ENCODE measurements around the gene FYB1.

FYB1 gene

DNA sequence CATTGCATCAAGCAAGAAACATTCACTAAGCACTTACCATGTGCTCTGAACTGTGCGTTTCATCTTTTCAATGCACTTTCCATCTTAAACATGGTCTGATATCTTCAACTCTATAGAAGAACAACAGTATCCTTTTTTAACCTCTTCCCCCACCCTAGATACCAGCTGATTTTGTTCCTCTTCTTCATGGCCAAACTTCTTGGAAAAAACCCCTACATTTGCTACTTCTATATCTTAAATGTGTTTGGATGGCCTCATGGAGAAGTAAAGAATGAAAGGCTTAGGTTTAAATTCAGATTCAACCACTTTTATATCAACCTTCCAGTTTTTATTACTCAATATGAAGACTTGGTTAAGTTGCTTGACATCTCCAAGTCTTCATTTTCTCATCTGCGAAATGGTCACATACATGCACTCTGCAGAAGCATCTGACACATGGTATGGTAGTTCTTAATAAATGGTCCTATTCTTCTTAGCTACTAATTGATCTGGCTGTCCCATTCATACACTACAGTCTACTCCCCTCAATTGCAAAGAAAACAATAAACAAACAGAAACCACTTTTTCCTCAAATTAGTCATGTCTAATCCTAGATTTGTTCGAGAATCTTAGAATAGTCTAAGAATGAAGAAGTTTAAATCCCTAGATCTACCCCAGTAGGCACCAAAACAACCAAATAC, 59.4 kb downstream of the FYB1 start:
- DNase-seq (ENCODE audit: low read depth), result no peak

DNA sequence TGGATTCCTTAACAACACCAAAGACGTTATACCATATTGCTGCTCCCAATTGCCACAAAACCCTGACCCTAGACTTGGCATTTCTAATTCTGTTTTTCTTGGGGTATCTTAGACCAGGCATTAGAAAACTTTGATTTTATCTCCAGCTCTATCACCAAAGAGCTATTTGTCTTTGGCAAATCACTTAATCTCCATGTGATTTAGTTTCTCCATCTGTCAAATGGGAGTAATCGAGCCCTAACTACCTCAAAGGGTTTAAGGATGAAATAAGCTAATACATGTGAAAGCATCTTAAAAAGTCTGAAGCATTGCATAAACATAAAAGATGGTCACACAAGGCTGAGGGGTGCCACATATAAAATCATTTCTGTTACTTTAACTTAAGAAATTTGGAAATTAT, 60.6 kb downstream of the FYB1 start:
- no peak for DNase-seq (ENCODE audit: low read depth)

DNA sequence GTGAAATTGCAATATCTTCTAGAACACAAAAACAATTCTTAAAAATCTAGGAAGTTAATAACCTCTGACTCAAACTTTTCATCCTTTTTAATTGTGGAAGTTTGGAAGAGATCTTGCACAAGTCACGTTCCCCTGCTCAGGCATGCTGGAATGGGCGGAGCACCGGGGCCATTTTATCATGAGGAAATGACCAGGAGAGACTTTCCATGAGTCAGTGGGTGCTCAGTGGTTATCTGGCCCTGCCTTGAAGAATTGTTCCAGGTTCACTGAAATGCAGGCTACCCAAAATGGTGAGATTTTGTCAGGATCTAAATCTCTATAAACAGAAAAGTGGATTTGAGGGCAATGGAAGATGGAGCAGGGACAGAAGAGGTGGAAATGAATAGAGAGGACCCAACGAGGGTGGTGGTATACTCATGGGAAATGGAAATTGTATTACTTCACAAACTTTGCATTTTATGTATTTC, 61.2 kb downstream of the FYB1 start:
- no peak for DNase-seq (ENCODE audit: low read depth)

DNA sequence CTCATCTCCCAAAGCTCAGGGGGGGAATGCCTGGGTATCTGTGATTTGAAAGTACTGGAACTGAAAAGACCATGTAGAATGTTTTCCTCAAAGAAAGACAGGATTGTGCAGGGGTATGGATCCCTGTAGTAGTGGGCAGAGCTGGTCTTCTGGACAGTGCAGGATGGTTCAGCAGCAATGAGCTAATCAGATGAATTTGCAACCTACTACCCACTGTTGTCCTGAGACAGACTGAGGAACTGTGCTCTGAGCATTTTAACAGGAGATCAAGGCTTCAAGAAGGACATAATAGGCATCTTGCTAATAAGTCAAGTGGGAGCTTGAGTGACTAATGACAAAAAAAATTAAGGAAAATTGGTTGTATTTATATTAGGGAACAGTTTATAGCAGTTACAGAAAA, 61.7 kb downstream of the FYB1 start:
- no peak for DNase-seq (ENCODE audit: low read depth)

DNA sequence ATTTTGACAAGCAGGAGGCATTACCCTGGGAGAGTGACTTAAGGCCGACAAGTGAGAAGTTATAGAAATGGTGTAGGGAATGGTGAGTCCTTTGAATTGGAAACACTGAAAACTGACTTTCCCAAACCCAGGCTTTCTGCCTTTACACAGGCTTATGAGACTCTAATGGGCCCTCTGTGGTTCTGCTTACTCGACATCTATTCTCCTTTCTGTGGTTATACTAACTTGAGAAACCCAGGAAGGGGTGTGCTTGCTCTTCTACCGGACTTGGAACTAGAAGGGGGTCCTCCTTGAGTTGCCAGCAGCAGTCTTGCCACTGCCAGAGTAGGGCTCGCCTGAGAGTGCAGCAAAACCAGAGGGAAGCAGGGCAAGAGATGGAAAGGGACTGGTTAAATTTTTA, 63.3 kb downstream of the FYB1 start:
- DNase-seq (ENCODE audit: low read depth), result no peak

DNA sequence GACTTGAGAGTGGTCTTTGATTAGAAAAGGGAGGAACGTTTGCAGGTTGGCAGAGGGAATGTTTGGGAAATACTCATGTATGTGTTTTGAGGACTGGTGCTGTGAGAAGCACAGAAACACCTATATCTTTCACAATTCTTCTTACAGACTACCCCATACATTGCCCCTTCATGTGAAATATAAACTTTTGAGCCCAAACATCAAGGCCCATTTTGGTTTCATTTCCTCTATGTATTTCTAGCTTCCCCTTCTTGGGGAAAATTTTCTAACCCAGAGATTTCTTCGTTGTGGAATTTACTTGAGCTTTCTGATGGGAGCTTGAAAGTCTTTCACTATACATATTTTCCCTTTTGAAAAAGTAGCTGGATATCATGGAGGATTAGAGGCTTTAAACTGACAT, 67.6 kb downstream of the FYB1 start:
- no peak for DNase-seq (ENCODE audit: low read depth)

DNA sequence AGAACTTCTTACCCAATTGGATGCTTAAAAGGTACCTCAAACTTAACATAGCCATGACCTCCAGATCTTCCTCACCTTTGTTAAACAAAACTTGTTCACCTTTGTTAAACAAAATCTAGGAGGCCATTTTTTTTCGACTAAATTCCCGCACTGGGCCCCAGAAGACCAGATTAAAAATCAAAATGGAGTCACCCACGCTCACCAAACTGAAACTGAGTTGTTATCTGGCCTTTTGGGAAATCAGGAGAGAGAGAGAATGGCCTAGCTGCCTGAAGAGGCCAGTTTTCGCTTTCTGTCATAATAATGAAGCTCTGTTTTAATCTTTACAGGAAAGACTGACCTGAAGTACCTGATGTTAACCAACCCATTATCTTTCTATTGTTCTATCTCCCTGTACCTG, 69.4 kb downstream of the FYB1 start:
- no peak for DNase-seq (ENCODE audit: low read depth)

DNA sequence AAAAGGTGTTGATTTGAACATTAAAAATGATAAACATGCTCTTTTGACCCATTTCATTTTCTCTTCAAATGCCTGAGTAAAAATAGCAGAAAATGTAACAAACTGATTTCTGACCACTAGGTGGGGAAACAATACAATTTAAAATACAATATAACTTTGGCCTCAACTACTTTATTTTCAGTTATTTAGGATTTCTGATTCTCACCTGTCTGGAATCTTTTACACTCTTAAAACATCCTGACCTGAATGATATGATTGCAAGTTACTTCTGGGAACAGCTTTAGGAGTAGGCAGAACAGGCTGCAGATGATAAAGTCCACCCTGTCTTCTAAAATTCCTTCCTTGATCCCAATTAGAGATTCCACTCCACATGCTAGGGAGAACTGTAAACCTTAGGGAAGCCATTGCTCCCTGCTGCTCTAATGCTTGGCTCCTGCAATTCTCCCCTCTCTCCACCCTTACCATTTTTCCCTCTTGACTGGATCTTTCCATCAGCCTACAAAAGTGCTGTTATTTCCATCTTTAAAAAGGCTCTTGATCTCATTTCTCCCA, 70.3 kb downstream of the FYB1 start:
- no peak for DNase-seq (ENCODE audit: low read depth)

DNA sequence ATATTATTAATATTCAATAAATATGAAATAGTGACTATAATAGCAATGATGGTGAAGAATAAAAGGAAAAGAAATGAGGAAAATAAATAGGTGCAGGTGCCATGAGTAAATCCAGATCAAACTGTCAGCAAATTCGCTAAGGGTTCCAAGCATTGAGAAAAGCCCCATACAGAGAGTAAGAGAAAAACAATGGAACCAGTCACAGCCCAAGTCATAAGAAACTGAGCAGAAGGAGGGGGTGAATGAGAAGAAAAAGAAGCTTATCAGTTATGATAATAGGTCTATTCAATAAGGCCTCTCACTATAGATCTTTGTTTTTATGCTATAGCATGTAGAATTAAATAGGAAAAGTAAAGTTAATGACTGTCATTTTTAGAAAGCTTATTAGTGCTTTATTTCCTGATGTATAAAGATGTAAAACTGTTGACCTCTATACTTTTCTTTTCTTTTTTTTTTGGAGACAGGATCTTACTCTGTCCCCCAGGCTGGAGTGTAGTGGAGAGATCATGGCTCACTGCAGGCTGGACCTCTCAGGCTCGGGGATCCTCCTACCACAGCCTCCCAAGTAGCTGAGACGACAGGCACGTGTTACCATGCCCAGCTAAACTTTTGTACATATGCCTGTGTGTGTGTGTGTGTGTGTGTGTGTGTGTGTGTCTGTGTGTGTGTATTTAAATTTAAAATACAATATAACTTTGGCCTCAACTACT, 72.4 kb downstream of the FYB1 start:
- no peak for DNase-seq (ENCODE audit: low read depth)

DNA sequence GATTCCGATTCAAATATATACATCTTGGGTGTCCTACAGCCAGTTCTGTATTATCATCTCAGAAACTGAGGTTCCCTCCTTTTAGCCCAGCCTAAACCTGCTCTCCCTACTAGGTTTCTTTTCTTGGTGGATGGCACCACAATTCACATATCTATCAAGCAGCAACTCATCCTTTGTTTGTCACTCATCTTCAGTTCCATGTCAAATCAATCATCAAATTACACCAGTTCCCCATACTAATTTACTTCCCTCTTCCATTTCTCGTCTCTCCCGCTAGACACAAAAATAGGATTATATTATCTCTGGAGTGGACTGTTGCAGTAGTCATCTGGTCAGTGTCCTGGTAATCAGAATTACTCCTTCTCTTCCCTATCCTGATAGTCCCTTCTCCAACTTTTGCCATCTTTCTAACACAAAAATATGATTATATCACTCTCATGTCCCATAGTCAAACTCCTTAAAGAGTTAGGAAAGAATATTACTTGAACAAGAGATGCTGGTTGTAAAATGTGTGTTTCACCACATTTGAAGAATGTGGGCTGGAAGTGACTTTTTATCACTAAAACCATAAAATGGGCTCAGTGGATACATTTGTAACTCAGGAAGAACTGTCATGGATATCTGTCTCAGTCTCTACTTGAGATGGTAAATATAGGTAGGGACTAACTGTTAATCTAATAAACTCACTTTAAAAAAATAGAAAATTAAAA, 76.1 kb downstream of the FYB1 start:
- no peak for DNase-seq (ENCODE audit: low read depth)

DNA sequence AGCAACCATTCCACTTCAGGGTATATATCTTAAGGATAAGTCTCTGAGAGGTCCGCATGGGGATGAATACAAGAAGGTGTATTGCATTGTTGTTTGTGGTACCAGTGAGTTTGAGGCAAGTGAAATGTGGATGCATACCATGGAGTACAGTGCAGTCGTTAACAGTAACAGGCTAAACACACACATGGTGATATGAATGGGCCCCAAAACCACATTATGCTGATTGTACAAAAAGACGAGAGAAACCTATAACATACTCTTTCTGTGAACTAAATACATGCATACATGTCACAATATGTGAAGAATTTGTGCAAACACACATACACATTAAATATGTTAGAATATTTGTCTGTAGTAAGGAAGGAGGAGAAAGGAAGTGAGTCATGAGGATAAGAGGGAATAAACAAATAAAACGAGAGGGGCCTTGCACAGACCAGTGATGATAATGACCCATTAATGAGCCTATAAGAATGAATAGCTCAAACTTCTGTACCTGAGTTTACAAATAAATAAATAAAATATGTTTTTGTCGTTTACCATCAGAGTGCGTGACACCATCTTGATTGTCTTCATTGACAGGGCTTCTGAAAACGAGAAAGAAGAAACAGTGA, 78.7 kb downstream of the FYB1 start:
- no peak for DNase-seq (ENCODE audit: low read depth)

DNA sequence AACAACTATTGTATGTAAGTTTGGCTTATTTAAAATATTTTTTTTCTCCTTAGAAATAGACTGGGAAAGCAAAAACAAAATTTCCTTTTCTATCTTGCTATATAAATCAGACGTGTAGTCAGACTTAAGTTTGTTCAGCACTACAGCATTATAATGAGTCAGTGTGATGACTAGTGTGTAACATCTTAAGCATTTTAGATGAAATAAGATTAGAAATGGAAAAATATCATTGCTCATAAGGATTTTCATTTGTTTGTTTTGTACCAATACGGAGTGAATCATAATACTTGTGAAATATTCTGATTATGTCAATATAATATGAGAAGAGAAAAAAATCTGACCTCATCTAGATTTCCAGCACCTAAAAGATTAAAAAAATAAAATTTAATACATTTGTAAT, 80.5 kb downstream of the FYB1 start:
- DNase-seq (ENCODE audit: low read depth), result no peak

DNA sequence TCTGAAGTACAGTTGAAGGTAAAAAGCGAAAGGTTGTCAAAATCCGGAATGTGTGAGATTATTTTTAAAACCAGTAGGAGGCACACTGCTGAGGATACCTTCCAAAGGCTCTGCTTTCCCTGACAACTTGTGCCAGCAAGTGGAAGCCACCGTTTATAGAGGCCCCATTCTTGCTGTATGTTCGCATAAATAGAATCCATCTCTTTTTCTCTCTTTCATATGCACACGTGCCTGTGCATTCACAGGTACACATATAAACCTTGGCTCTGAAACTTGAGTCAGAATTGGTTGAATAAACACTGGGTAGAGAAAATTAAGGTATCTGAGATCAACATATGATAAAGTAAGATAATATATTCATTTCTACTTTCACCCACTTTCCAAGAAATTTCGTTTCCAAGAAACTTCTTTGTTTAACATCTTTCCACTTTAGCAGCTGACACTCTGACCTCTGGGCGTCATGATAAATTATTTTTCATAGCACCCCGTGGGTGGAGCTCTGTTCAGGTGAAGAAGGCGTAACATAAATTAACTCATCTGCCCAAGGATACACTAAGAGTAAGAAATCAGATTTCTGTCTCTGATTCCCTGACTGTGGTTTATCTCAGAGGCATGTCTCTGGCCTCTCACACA, 81.4 kb downstream of the FYB1 start:
- no peak for DNase-seq (ENCODE audit: low read depth)

DNA sequence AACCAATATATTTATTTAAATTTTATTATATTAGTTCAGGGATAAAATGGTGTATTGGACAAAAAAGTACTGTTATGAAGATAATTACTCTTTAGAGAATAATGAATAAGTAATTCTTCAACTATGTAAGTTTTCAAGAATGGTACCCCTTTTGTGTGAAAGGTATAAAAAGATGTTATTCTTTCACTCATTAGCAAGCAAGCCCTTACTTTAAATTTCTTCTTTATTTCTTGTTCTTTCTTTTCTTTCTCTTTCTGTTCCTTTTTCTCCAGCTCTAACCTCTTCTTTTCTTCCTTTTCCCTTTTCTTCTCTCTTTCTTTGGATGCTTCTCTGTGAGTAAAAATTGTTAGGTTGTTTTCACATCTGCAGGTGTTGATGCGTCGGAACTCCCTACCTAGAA, 82.0 kb downstream of the FYB1 start:
- DNase-seq (ENCODE audit: low read depth), result no peak

DNA sequence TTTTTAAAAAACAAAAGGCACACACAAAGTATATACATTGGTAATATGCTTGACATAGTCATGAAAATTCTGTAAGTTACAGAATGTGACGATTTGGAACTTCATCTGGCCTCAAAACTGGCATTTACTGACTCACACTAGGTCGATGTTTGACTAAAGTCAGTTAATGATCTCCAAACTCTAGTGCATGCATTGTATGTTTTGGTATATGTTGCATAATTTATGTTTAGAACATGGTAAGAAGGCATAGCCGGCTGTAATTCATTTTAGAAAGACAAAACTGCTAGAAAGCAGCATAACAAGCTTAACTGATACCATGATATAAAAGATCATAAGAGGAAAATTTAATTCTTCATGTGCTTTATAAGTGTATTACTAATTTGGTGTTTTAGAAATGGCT, 86.6 kb downstream of the FYB1 start:
- DNase-seq (ENCODE audit: low read depth), result no peak

DNA sequence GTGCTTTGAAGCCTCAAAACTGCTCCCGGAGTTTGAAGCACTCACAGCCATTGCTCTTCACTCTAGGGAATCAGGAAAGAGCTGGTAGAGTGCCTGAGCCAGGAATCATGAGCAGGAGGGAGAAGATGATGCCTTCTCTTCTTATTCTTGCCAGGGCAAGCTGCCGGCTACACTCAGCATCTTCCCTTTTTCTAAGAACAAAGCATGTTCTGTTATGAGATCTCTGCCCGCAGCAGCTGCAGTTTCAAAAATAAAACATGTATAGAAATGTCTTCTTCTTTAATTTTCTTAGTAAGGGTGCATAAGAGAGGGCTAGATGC, 87.3 kb downstream of the FYB1 start:
- DNase-seq (ENCODE audit: low read depth), result no peak

DNA sequence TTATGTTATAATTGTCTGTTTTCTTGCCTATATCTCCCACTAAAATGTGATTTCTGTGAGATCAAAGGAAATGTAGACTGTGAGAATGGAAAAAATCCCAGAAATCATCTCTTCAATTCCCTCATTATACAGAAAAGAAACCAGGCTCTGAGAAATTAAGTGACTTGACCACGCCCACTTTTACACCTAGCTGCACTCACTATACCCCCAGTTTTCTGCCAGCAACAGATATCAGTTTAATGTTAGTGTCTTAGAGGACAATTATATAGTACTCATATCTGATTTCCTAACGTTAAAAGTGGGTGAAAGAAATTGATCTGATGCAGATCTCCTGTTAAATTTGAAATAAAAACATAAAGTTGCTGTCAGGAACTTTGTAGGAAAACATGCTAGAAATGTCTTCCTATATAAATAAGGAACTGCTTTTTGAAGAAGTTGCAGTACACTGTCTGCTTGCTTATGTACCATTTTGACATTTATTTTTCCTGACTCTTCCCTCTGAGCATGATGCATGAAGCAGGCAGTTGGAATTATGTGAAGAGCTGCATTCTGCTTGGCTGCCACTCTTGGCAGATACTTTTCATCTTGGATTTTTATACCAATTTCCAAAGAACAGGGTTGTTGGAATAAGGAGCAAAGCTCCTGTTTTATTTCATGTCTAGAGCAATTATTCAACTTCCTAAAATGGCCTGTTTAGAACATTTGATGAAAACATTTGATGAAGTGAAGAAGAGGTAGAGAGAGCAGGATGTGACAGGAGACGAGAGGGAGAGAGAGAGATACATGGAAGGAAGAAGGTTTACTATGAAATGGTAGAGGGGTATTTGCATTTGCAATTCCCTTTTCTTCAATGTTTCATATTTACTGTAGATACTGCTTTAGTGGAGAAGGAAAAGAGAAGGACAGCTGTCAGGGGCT, 87.9 kb downstream of the FYB1 start:
- no peak for DNase-seq (ENCODE audit: low read depth)

DNA sequence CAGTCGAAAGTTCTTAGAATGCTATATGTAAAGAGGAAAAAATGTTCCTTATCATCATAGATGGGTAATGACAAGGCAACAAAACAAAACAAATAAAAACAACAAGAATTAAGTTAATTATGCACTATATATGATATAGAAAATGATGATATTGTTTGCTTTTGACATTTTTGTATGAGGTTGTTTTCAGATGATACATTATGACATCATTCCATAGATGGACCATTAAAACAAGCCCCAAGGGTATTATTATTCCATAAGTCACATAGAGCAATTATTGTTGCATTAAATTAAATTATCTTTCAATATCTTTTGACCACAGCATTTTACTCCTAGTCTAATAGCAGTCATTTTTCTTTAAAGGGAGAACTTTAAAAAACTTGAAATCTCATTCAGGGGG, 88.6 kb downstream of the FYB1 start:
- no peak for DNase-seq (ENCODE audit: low read depth)

DNA sequence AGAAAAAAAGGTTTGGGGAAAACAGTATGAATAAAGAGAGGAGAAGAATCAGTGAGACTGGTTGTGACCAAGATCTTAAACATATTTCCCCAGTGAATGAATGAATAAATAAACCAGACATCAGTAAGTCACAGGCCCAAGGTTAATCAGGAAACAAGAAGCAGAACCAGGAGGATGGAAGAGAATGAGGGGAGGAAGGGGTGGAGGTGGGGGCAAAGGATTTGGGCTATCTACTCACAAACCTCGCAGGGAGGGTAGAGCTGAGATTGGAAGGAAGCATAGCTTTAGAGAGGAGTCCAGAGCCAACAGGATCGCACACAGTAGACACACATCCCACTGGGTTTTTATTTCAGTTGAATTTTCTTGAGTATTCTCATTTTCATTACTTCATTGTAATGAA, 97.4 kb downstream of the FYB1 start:
- DNase-seq (ENCODE audit: low read depth), result no peak

DNA sequence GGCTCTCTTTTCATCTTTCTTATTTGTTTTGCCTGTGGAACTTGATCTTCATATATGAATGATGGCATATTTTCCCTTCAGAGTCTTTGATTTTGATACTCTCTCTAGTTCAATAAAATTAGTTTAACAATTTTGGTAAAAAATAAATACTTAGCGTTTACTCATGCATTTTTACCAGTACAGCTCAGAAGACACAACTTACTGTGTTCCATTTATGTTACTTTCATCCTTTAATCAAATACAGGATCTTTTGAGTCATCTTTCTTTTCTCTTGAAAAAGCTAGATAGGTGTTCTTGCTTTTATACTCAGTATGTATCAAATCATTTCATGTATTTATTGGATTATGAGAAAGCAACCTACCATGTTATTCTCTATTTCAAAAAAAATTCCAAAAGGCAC, 98.0 kb downstream of the FYB1 start:
- no peak for DNase-seq (ENCODE audit: low read depth)

DNA sequence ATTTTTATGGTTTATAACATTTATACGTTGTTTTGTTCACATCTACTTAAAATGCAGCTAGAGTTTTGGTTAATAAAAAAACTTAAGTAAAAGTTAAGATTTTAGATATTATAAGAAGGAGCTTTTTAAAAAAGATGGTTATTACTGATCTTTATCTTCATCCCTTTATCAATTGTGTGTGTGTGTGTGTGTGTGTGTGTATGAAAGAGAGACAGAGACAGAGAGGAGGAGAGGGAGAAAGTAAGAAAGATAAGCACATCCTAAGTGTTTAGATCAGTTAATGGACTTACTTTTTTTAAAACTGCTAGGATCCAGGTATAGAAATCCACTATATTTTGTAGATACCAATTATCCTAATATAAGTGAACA, 99.3 kb downstream of the FYB1 start:
- no peak for DNase-seq (ENCODE audit: low read depth)

All from stimulated activated CD8-positive, alpha-beta memory T cell treated with anti-CD3 and anti-CD28 coated beads, Interleukin-12 subunit alpha, Interleukin-12 subunit beta, amount 100 ng/mL, for 4 hours (primary cell).